G401 (cell line): Measurements from ENCODE around the gene RPL38. TPM values are rescaled to one million over a fixed set of nuclear protein-coding genes. Genes with fewer than 3 reads are reported as not detected.

Source experiments
- DNase-seq: peaks from one replicate; pipeline ENCODE4 v3.0.0-alpha.2; 2015; ENCODE audit warnings: low spot score
- in situ Hi-C: cut with HindIII; loops from 2 replicates; pipeline ENCODE4 v1.10.0; 2016; ENCODE audit warnings: low sequenced_read_pairs, mixed read lengths
- total RNA-seq: library from RNA; depleted of rRNA; stranded (reverse); fragments of >200 nt; shearing (Covaris generic); gene quantifications from 2 replicates; pipeline ENCODE4 v1.2.3, GENCODE V29; 2014

Gene RPL38
- total RNA-seq, 1 experiment from 2014 or later = 1,888 TPM

DNA sequence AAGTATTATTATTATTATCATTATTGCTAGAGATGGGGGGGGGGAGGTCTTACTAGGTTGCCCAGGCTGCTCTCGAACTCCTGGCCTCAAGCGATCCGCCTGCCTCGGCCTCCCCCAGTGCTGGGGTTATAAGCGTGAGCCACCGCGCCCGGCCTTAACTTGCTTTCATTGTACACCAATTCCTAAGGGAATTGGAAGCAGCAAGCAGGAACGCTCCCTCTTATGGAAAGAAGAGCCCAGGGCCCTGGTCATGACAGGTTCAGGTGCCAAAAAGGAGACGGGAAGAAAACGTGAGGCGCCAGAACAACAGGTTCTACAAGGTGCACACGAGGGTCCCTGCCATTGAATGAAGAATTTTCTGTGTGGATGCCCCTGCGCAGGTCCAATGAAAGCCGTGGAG is 540 bp upstream of the RPL38 start:
- in situ Hi-C loops = no loop called here
- no peak for DNase-seq

DNA sequence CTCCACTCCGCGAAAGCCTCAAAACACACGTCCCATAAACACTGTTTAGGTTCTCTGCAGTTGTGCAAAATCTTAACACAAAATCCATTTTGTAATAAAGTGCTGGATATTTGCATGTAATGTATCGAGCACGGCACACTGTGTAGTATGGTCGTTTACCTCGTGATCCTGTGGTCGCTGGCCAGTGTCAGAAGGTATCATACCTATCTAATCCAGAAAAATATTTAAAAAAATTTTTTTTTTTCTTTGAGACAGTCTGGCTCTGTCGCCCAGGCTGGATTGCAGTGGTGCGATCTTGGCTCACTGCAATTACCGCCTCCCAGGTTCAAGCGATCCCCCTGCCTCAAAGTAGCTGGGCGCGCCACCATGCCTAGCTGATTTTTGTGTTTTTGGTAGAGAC is 996 bp downstream of the RPL38 start:
- DNase-seq = no peak
- in situ Hi-C loops = no loop called here

DNA sequence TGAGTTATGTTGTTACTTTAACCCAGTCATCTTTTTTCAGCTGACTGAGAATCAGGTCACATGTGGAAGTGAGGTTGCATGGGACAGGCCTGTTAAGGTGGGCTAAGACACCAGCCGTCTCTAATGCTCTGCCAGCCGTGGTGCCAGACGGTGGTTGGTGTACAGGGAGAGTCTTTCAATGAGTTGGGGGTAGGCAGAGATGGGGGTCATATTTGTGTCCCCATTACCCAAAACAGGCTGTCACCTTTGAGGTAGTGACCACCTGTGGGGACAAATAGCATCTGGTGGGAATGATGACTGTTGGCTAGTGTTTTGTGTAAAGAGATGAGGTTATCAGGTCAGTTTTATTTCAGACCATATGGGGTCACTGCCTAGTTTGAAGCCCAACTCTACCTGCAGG is 1.8 kb downstream of the RPL38 start:
- in situ Hi-C loops = no loop called here
- no peak for DNase-seq

DNA sequence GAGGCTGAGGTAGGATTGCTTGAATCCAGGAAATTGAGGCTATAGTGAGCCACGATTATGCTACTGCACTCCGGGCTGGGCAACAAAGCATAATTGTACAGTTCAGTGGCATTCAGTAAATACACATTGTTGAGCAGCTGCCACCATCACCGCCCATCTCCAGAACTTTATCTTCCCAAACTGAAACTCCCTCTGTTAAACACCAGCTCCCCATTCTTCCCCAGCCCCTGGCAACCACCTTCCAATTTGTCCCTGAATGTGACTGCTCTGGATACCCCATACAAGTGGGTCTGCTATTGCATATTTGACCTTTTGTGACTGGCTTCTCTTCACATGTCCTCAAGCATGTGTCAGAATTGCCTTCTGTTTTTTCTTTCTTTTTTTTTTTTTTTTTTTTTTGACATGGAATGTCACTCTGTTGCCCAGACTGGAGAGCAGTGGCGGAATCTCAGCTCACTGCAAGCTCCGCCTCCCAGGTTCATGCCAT is 2.9 kb downstream of the RPL38 start:
- DNase-seq = no peak
- in situ Hi-C loops = no loop called here

DNA sequence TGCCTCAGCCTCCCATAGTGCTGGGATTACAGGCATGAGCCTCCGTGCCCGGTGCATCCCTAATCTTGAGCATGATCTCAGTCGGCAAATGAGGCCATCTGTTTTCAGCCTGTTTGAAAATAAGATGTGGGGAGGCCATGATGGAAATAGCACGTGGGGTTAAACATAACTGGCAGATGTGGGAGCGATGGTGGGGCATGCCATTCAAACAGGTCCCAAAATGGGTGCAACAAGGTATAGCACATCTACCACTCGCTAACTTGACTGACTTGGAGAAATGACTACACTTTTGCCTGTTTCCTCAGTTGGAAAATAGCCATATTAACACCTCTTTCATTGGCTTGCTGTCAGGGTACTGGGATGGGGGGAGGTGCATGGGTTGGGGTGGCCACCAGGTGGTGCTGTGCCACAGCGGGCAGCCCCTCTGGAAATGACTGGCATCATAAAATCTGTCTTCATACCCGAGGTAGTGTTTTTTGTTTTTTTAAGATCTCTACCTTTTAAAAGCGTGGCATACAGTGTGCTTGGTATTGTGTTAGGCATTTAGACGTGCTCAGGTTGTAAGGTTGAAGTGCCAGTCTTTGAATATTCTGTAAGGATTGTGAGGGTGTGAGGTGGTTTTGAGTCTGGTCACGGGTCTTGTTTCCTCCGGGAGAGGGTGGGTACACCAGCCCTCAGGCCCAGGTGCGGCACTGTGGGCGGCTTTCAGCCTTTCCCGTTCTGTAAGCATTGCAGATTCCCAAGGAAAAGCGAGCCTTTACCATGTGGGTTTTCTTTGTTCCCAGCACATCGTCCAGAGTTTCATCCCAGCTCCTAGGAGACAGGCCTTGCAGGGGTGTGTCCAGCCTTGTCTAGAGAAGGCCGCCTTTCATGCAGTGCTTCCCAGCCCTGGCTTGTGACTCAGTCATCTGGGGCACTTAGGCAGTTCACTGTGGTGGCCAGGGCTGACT is 7.0 kb downstream of the RPL38 start:
- in situ Hi-C loops = no loop called here
- peak; percentile 66 for DNase-seq

DNA sequence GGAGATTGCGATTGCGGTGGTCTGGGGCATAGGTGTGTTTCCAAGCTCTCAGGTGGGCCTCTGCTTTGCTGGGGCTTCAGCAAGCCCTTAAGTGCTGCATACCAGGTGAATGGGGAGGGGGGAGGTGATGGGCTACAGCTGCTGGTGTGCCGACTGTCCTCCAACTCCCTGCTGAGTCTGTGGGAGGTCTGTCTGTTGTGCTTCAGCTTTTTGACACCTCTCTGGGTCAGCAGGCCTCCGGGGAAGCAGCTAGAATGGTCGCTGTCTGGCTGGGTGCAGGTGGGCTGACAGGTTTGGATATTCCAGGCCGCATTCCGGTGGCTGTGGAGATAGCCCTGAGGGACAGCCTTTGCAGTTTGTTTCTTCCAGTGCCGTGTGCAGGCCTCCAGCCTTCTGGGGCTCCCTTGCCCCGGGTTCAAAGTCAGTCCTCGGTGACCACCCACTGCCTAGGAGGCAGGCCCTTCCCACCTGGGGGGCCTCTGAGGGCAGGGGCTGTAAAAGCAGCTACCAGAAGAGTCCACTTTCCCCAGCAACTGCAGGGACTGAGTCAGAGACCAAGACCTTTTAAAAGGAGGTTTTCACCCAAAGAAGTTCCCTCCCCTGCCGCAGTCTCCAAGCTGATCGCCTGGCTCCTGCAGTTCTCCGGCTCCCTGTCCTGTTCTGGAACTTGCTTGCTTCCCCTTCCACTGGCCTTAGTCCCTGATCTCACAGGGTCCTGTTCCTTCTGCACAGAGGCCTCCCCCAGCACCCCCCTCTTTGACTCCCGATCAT is 7.8 kb downstream of the RPL38 start:
- in situ Hi-C loops = no loop called here
- no peak for DNase-seq

DNA sequence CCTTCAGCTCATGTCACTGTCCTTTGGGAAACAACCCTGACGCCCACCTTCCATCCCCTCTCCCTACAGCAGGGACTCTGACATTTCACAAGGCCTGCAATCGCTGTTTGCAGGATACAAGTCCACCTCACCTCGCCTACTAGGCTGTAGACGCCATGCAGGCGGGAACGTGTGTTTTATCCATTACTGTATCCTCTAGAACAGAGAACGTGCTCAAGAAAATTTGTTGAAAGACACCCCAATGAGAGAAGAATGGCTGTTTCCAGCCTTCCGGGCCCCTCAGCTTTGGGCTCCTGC is 8.4 kb downstream of the RPL38 start:
- no peak for DNase-seq
- in situ Hi-C loops = no loop called here

DNA sequence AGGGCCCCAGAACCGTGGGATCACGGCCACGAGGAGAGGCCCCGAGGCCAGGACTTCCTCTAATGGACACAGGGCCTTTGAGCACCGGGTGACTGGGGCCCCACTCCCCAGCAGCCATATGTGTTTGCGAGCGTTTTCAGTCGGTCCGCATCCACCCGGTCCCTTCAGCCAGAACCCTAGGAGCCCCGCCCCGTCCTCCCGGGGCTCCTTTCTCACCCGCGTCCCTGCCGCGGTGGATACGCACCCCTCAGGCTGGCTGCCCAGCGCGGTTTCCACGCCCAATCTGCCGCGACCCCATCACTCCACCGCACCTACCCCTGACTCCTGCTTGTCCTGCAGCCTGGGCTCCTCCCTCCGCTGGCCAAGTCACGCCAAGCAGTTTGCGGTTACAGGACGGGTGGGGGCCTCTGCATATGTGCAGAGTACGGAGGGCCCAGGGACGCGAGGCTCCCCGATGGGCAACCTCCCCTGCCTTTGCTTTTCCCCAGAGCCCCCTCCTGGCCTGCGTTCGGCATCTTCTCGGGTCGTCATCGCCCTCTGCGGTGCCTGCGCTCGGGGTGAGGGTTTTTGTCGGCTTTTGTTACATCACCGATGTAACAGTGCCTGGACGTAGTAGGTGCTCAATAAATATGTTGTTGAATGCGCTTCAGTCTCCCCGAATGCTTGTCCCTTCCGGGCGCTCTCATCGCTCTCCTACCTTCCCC is 8.9 kb downstream of the RPL38 start:
- no peak for DNase-seq
- in situ Hi-C loops = no loop called here

DNA sequence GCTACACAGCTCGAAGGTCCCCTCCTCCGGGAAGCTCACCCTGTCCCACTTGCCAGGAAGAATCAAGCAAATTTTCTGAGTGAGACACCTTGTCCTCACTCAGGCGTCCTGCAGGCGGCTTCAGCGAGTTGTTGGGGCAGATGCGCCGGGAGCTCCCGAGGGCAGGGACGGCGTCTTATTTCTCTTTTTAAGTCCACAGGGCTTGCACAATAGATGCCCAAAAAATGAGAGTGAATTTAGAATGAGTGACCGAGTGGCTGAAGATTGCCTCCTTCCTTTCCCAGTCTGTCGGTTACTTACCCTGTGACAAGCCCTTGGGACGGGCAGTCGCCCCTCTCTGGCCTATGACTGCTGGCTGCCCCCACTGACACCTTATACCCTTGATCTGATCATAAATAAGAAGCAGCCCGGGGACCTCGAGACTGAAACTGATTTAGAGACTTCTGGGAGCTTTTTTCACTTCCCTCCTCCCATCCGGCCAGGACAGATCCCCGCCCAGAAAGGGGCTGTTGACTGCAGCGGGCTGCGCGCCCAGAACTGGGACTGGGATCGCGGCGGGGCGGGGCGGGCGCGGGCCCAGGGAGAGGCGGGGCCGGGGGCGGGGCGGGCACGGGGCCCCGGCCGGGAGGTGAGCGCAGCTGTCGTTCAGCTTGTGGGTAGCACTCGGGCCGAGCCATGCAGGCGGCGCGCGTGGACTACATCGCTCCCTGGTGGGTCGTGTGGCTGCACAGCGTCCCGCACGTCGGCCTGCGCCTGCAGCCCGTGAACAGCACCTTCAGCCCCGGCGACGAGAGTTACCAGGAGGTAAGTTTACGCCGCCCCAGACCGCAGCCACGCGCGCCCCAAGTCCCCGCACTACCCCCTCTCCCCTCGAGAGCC is 9.7 kb downstream of the RPL38 start, which contains the start of gene TTYH2:
Gene TTYH2 (plus strand): TSS at position 659 of the 879 bp plus-strand sequence. CDS start 17 bp downstream, at position 676.
- in situ Hi-C loops = no loop called here
- peak; percentile 73 for DNase-seq

DNA sequence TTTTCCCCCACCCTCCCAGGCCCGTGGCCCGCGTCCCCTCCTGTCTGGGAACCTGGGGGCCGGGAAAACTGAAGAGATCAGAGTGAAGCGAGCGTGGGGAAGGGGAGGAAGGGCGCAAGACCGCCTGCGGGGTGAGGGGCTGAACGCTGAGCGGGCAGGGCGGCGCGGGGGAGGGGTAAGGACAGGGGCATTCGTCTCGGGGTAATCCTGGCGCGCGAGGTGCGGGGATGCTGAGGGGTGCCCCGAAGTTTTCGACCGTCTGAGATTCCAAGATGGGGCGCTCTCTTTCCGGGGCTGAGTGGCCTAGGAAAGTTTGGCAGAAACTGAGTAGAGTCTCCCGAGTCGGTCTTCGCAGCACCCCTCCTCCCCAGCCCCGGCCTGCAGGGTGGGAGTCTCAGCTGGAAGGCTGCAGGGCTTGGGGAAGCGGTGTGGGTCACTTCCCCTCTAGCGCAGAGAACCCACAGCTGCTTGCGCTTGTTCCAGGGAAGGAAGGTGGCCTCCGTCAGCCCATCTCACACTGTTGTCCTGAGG is 10.4 kb downstream of the RPL38 start:
- in situ Hi-C loops = no loop called here
- DNase-seq = no peak

DNA sequence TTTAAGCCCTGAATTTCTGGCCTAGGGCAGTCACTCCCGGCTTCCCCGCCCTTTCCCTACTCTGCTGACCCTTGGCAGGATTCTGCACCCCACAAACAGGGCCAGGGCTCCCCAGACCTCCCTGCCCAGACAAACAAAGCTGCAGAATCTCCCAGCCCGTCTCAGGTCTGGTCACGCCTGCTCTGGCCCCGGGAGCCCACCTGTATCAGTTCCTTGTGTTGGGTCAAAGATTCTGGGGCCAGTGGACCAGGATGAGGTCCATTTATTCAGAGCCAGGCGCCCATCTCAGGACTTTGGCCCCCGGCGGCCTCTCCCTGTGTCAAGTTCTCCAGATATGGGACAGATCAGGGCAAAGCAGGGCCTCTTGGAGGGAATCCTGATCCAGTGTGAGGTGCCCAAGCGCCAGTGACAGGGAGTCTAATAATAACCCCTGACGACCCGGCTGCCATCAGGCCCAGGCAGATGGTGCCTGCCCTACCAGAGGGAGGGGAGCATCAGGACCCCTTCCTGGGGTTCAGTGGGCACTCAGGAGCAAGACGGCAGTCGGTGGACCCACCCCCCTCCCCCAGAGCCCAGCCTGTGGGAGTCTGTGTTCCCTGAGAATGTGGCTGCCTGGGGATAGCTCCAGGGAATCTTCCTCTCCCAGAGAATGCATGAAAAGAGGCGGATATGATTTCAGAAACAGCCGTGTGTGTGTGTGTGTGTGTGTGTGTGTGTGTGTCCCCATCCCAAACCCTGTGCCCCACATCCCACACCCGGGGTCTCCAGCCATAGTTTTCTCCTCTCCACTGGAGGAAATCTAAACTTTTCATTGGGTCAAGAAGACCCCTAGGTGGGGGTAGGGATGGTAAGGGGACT is 11.2 kb downstream of the RPL38 start:
- in situ Hi-C loops = no loop called here

DNA sequence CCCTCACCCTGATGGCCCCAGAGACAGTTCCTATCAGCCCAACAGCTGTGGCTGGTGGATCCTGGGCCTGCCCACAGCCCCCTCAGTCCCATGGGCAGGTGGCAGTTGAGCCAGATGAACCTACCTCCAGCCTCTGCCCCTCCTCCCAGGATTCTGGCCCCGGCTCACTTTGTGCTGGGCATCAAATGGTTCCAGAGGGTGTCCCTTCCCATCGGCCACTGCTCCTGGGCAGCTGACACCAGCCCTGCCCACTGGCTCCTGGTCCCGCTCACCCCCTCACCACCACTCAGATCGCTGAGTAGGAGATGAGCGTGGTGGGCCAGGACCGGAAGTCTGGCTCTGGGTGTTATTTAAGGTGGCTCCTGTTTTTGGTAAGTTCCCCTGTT is 11.9 kb downstream of the RPL38 start:
- no peak for DNase-seq
- in situ Hi-C loops = no loop called here

More for the DNA sequence above, 11.2 kb downstream of the RPL38 start:
- DNase-seq = no peak

DNA sequence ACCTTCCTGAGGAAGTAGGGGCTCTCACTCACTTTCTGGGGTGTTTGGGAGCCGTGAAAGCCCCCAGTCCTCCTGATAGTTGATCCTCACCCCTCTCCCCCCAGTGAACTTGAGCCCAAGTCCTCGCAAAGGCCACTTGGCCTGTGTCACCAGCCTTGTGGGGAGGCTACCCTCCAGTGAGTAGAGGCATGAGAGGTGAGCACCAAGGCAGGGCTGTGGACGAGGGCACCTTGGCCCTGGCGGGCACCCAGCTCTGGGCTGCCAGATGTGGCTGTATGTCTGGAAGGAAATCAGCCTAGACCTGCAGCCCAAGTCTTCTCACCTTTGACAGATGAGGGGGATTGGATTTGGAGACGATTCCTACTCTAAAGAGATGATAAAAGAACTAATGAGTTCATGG is 13.0 kb downstream of the RPL38 start:
- no peak for DNase-seq
- in situ Hi-C loops = no loop called here

DNA sequence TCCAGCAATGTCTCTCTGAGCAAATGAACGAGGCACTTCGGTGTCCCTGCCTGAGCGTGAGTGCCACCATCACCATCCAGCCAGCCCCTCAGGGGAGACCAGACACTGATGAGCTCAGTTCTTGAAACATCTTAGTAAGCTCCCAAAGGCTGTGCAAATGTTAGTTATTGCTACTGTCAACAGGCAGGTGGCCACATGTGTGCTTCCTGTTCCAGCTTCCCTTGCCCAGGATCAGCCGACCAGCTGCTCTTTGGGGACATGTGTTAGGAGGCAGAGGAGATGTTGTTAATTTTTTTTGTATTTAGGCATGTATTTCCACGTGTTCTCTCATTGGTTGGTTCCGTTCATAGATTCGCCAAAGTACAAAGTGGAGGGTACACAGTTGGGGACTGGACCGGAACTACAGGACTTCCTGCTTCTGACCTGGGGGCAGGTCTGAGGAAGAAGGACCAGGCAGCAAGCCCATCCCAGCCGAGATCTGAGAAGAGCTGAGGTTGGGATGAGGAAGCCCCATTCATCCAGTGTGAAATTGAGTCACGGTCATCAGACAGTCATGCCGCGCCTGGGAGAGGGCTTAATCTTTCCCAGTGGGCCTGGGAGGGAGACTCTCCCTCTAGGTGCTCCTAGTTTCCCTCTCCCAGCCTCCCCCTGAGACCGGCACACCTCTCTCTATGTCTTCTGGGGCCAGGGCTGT is 13.7 kb downstream of the RPL38 start:
- DNase-seq = no peak
- in situ Hi-C loops = no loop called here

DNA sequence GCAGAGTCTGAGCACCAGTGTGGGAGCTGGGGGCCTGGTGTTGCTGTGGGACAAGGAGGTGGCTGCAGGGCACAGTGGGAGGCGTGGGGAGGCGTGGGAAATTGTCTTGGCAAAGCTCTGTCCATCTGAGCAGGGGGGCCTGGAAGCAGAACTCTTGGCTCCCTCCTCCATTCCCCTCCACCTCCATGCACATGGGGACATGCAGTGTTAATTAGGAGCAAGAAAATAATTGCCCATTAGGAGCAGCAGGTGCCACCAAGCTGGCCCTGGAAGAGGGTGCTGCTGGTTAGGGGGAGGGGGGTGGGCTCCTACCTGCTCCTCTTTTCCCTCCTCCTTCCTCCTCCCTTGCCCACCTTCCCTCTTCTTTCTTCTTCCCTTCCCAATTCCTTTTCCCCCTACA is 14.4 kb downstream of the RPL38 start:
- in situ Hi-C loops = no loop called here
- DNase-seq = no peak

DNA sequence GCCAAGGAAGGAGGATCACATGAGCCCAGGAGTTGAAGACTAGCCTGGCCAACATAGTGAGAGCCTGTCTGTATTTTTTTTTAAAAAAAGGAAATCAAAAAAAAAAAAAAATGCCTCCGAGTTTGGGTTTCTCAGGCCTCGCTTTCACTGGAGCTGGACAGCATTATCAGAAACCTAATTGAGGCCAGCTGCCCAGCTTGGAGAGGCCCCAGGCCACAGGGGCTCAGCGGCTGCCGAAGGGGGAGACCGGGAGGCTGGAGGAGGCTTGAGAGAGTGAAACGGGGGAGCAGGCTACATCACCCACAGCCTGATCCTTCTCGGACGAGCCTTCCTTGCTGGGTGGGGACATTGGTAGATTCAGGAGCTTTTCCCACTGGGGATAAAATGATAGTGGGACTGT is 15.0 kb downstream of the RPL38 start:
- DNase-seq = no peak
- in situ Hi-C loops = no loop called here

DNA sequence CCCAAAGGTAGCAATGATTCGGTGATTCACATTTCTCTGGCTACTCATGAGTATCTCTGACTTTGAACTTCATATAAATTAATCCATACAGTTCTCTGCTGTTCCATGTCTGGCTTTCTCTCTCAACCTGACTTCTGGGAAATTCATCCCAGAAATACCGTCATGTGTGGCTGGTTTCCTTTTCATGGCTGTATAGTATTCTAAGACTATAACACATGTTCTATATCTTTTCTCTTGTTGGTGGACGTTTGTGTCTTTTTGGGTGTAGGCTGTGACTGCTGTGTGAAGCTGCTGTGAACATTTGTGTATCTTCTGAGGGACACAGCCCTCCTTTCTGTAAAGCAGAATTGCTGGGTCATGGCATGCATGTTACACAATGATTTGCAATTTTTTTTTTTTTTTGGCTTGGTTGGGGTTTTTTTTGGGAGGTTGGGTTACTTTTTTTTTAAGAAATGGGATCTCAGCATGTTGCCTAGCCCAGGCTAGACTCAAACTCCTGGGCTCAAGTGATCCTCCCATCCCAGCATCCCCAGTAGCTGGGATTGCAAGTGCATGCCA is 16.2 kb downstream of the RPL38 start:
- in situ Hi-C loops = no loop called here
- no peak for DNase-seq
